Stimulated activated CD8-positive, alpha-beta memory T cell treated with anti-CD3 and anti-CD28 coated beads, Interleukin-7, amount 100 ng/mL, for 1 hour (primary cell): ENCODE results near the gene PLCL2.

Experiments
- DNase-seq, 2 donors: peaks; one replicate each; pipeline ENCODE4 v3.0.0-alpha.2; 2020; ENCODE audit warnings: low read depth in 2 of 2

The PLCL2 gene

DNA sequence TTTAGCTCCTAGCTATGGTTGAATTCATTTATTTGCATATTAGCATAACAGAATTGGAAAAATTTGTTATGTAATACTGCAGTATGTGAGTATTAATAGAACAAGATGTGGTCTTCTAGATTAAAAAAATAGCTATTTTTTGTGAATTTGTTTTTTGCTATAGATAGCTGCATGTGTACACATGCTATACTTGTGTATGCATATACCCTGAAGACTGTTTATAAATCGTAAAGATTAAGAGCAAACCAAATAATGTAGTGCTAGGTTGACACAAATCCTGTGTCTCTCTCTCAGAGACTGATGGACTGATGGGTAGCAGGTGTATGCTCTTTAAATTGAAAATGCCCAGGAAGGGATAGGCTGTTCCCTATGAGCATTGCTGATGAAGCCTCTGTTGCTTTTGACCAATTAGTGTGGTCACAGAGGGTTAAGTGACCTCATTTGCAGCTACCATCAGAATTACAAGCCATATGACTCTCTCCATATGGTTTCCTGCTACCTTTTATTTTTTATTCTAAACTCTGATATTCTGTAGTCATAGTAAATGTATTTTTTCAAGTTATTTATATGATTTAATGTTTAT lies 9.0 kb downstream of the PLCL2 start:
- DNase-seq = no peak

- DNase-seq = no peak
These were observed 11.4 kb downstream of the PLCL2 start for GRCh38 chr3:16896094-16896627.

GRCh38 chr3:16896820-16897219 lies 12.1 kb downstream of the PLCL2 start:
- DNase-seq = no peak

GRCh38 chr3:16897254-16897926 lies 12.6 kb downstream of the PLCL2 start:
- DNase-seq = no peak

DNA sequence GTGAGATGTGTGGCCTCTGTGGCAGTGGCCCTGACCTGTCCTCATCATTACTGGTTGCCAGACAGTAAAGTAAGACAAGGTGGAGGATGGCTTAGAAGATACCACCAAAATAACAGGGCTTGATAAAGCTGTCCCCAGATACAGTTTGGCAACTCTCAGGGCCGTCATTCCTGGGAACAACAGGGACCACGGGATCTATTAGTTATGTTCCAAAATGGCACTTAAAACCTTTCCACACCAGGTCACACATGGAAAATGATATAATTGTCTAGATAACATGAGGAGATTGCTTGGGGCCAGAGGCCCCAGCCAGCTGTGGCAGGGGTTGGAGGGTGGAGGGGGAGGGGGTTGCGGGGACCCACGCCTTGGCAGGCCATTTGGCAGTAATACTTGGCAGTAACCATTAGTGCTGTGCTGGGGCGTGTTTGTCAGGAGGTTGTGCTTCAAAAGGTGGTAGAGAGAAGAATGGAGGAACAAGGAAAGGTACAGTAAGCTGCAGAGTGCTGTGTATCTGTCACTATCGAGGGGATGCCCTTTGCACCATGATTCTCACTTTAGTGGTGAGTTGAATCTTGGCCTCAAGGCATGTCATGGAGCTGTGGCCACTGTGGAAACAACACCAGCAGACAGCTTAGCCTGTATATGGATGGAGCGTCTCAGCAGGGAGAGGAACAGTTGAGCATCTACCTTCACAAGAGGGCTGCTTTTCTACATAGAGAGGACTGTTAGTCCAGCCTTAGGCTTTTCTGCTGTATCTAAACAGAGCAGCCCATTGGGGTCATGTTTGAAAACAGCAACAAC lies 14.0 kb downstream of the PLCL2 start:
- DNase-seq = no peak

DNA sequence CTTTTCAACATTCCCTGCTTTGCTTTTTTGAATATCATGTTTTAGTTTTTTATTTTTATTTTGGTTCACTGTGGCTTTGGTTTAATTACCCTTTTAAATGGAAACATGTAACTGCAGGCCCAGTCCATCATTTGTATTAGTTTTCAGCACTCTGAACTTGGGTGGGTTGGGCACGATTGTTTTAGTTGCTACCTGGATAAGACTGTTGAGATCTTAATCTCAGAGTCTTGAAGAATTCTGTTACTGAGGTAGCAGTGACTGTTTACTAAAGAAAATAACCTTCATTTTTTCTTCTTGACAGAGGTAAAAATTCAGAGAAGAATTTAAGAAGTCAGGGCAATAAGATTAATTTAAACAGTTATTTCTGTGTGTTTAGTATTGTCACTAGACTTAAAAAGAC lies 15.2 kb downstream of the PLCL2 start:
- DNase-seq = no peak

- DNase-seq = no peak
These were observed 16.2 kb downstream of the PLCL2 start for GRCh38 chr3:16900779-16901440.

- no peak for DNase-seq
These were observed 20.0 kb downstream of the PLCL2 start for GRCh38 chr3:16904423-16905417.

- no peak for DNase-seq
These were observed 20.9 kb downstream of the PLCL2 start for GRCh38 chr3:16905704-16906103.

- no peak for DNase-seq
These were observed 21.9 kb downstream of the PLCL2 start for GRCh38 chr3:16906682-16907081.

GRCh38 chr3:16907243-16907642 lies 22.5 kb downstream of the PLCL2 start:
- DNase-seq = no peak

DNA sequence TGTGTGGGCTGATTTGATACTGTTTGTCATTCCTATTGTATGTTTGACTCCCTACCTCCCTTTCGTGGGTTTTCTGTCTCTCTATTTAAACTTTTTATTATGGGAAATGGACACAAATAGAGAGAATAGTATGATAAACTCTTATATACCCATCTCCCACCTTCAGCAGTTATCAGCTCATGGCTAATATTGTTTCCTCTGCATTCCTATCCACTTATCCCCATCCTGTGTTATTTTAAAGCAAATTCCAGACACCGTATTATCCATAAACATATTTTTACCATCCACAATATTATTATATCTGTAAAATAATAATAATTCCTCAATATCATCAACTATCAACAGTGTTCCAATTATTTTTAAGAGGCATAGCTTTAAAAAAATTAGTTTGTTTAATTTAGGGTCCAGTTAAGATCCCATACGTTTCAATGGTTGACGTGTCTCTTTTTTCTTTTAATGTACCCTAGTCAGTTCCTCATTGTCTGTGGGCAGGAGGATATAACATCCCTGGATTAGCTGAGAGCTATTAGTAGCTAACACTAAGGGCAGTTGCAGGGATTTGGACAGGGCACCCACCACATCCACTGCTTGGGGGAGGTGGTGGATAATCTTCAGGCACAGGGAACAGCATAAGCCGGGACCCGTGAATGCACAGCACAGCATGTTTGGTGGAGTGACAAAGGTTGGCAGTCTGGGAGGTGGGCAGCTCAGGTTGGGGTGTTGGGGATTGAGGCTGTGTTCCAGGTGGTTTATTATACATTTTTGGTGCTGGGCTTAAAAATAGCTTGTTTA lies 23.5 kb downstream of the PLCL2 start:
- no peak for DNase-seq

- no peak for DNase-seq
These were observed 24.1 kb downstream of the PLCL2 start for GRCh38 chr3:16908896-16909295.

GRCh38 chr3:16909802-16910201 lies 25.0 kb downstream of the PLCL2 start:
- no peak for DNase-seq

GRCh38 chr3:16910207-16910606 lies 25.5 kb downstream of the PLCL2 start:
- no peak for DNase-seq

GRCh38 chr3:16911916-16912315 lies 27.2 kb downstream of the PLCL2 start:
- no peak for DNase-seq

GRCh38 chr3:16912400-16913263 lies 27.9 kb downstream of the PLCL2 start:
- DNase-seq = no peak

DNA sequence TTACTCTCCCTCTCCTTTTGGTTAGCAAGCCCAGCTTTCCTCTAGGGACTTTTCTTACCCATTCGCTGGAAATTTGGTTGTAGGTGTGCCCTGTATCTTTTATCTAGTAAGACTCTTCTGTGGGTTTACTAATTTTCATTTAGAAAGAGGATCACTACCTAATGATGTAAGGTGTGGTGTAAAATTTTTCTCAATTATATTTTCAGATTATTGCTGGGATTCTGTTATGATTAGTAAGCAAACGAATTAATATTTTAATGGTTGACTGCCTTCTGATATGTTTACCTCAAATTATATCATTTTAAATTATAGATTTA lies 28.5 kb downstream of the PLCL2 start:
- no peak for DNase-seq

DNA sequence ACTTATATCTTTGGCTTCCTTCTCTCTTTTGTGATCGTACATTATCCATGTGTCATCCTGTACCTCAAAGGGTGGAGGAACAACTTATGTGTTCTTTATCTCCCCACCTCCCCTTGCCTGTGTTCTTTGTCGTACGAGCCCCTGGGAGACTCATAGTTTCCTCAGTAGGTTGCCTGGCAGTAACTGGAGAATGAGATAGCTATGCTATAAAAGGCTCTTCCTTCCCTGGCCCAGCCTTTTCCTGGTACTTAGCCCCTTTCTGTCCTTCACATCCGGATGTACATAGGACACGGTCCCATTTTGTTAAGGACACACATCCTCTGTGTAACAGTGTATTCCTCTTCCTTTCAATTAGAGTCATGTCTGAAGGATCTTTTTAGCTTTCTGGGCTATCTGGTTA lies 32.1 kb downstream of the PLCL2 start:
- no peak for DNase-seq
